CD14-positive monocyte (primary cell): ENCODE measurements around the gene DNAJC16. TPM values are rescaled to one million over a fixed set of nuclear protein-coding genes. Genes with fewer than 3 reads are reported as not detected.
"Not testable (repeated sequence)": the region's sequence is repeated elsewhere in the genome, so short reads cannot be mapped to it uniquely, and the experiment has no call there.

Source experiments
- DNase-seq, 3 donors: peaks; one replicate each; pipeline ENCODE4 v3.0.0-alpha.2; 2011 to 2022
- H2AFZ ChIP-seq: 2 replicates; pipeline ENCODE4 v1.6.0; 2012; ENCODE audit warnings: mild to moderate bottlenecking, low read depth, low read length, inconsistent platforms; ENCODE audit not compliant: insufficient read depth, poor library complexity, severe bottlenecking
- H3K27ac ChIP-seq, 2 donors: 1 replicate in 1 of 2; 2 replicates in 1 of 2; pipeline ENCODE4 v1.5.1; 2012 to 2013; ENCODE audit warnings: low read length in 2 of 2, control low read depth in 1 of 2, inconsistent platforms in 1 of 2, low read depth in 1 of 2, mild to moderate bottlenecking in 1 of 2
- H3K27me3 ChIP-seq, 2 donors: one replicate each; pipeline versions ENCODE4 v1.6.0 to v1.6.1; 2011 to 2013; ENCODE audit warnings: low read length in 2 of 2; ENCODE audit not compliant: control insufficient read depth in 2 of 2, insufficient read depth in 2 of 2
- H3K36me3 ChIP-seq, 2 donors: replicated peaks in 1 of 2; 1 replicate in 1 of 2; 2 replicates in 1 of 2; pipeline versions ENCODE4 v1.5.1 to v1.6.1; 2012 to 2013; ENCODE audit warnings: low read length in 2 of 2, control low read depth in 1 of 2, inconsistent platforms in 1 of 2, mild to moderate bottlenecking in 1 of 2; ENCODE audit not compliant: insufficient read depth in 2 of 2, control insufficient read depth in 1 of 2
- H3K4me1 ChIP-seq, 2 donors: 1 replicate in 1 of 2; 2 replicates in 1 of 2; pipeline versions ENCODE4 v1.5.1 to v1.6.1; 2012 to 2013; ENCODE audit warnings: low read length in 2 of 2, control low read depth in 1 of 2, inconsistent platforms in 1 of 2, mild to moderate bottlenecking in 1 of 2, moderate library complexity in 1 of 2; ENCODE audit not compliant: insufficient read depth in 2 of 2, control insufficient read depth in 1 of 2
- H3K4me2 ChIP-seq: replicated peaks from 2 replicates; pipeline ENCODE3; 2012; ENCODE audit warnings: low read length, moderate library complexity, mild to moderate bottlenecking; ENCODE audit not compliant: poor library complexity, severe bottlenecking; ENCODE audit errors: extremely low read depth
- H3K4me3 ChIP-seq, 3 experiments: fragments of 200-600 bp in 1 of 3; sonication (generic) in 1 of 3; replicated peaks in 1 of 3; 1 replicate in 2 of 3; 2 replicates in 1 of 3; pipeline ENCODE4 v1.5.1; 2011 to 2013; ENCODE audit warnings: low read length in 3 of 3, mild to moderate bottlenecking in 3 of 3, control low read depth in 2 of 3, low read depth in 2 of 3, inconsistent platforms in 1 of 3, moderate library complexity in 1 of 3
- H3K79me2 ChIP-seq: 2 replicates; pipeline ENCODE4 v1.6.0; 2012; ENCODE audit warnings: mild to moderate bottlenecking, control low read depth, inconsistent platforms, low read length, moderate library complexity; ENCODE audit not compliant: insufficient read depth
- H3K9ac ChIP-seq: 2 replicates; pipeline ENCODE4 v1.6.0; 2017; ENCODE audit warnings: low read length, mild to moderate bottlenecking; ENCODE audit not compliant: insufficient read depth, poor library complexity, severe bottlenecking
- H3K9me3 ChIP-seq, 2 donors: replicated peaks in 1 of 2; 1 replicate in 1 of 2; 2 replicates in 1 of 2; pipeline versions ENCODE4 v1.5.1 to v1.6.1; 2012 to 2013; ENCODE audit warnings: low read length in 2 of 2, control low read depth in 1 of 2; ENCODE audit not compliant: control insufficient read depth in 1 of 2, insufficient read depth in 1 of 2
- H4K20me1 ChIP-seq: 2 replicates; pipeline ENCODE4 v1.6.0; 2012; ENCODE audit warnings: mild to moderate bottlenecking, low read length, control low read depth, moderate library complexity; ENCODE audit not compliant: insufficient read depth
- H3K27ac Mint-ChIP-seq, 7 donors: one replicate each; pipeline ENCODE4 v1.8.0; 2020; ENCODE audit warnings: mild to moderate bottlenecking in 7 of 7, mixed read lengths in 7 of 7, moderate library complexity in 6 of 7, inconsistent platforms in 2 of 7
- H3K27me3 Mint-ChIP-seq, 3 donors: one replicate each; pipeline ENCODE4 v1.8.0; 2021 to 2022; ENCODE audit warnings: low read depth in 3 of 3, mild to moderate bottlenecking in 3 of 3, mixed read lengths in 3 of 3, moderate library complexity in 3 of 3, inconsistent platforms in 1 of 3
- H3K36me3 Mint-ChIP-seq, 2 donors: one replicate each; pipeline ENCODE4 v1.8.0; 2020; ENCODE audit warnings: mixed read lengths in 2 of 2, inconsistent platforms in 1 of 2, mild to moderate bottlenecking in 1 of 2
- H3K4me1 Mint-ChIP-seq: one replicate; pipeline ENCODE4 v1.8.0; 2020; ENCODE audit warnings: mild to moderate bottlenecking, mixed read lengths
- H3K4me3 Mint-ChIP-seq, 2 donors: one replicate each; pipeline ENCODE4 v1.8.0; 2020; ENCODE audit warnings: mild to moderate bottlenecking in 2 of 2, mixed read lengths in 2 of 2, moderate library complexity in 1 of 2
- H3K9me3 Mint-ChIP-seq, 7 donors: one replicate each; pipeline ENCODE4 v1.8.0; 2020 to 2022; ENCODE audit warnings: mixed read lengths in 7 of 7, mild to moderate bottlenecking in 6 of 7, moderate library complexity in 6 of 7, inconsistent platforms in 2 of 7
- WGBS: methylation state at CpG from one replicate; pipeline ENCODE4 v1.1.5; 2013; ENCODE audit warnings: missing lambda C conversion rate; ENCODE audit not compliant: insufficient coverage; 5-methylcytosine and 5-hydroxymethylcytosine counted together
- intact Hi-C, 2 donors: fragments of 100-400 bp; cut with micrococcal nuclease; formaldehyde crosslinking; loops; one replicate each; pipeline versions ENCODE4 v1.15.0 to v1.15.1; 2023
- polyA plus RNA-seq, 3 donors: library from polyadenylated mRNA; depleted of rRNA in 1 of 3; unstranded in 2 of 3; stranded (reverse) in 1 of 3; fragments of 300-500 nt in 2 of 3; fragments of >200 nt in 1 of 3; fragmentation: Illumina TruSeq in 2 of 3; gene quantifications; 1 replicate in 2 of 3; 2 replicates in 1 of 3; pipeline ENCODE4 v1.2.3, GENCODE V29; 2012 to 2021
- TF ChIP-seq, protein P1 (sequence below): fragments of 200-600 bp; IDR thresholded peaks from one replicate; pipeline ENCODE4 v1.8.0; 2022; ENCODE audit warnings: antibody characterized with exemption, mild to moderate bottlenecking

The DNAJC16 gene
- polyA plus RNA-seq, 3 donors: 5.4 to 7.8 (median 6.3) TPM

- Mint-ChIP-seq H3K27ac (no peak overlapping the region), H3K9me3 (peaks cover 0 to 2% (median 0%) of the 10 kb centered on the region in 7 donors), H3K4me3 (no peak overlapping the region), H3K4me1 (no peaks in the 10 kb centered on the region), H3K36me3 (peaks cover 30 to 44% of the 10 kb centered on the region in 2 donors), H3K27me3 (no peaks in the 10 kb centered on the region)
- Histone ChIP-seq H3K27me3 (no peaks in the 10 kb centered on the region), H3K9ac (no peak overlapping the region), H3K36me3 (peaks cover 8 to 21% of the 10 kb centered on the region in 2 donors), H3K4me2 (no peak overlapping the region), H3K4me1 (no peaks in the 10 kb centered on the region), H3K27ac (no peak overlapping the region), H2AFZ (no peak overlapping the region), H4K20me1 (no peaks in the 10 kb centered on the region), H3K4me3 (no peak overlapping the region), H3K9me3 (no peaks in the 10 kb centered on the region), H3K79me2 (no peaks in the 10 kb centered on the region)
- intact Hi-C loops: no loop called here
- DNase-seq: no peak
- TF ChIP-seq, protein P1, sequence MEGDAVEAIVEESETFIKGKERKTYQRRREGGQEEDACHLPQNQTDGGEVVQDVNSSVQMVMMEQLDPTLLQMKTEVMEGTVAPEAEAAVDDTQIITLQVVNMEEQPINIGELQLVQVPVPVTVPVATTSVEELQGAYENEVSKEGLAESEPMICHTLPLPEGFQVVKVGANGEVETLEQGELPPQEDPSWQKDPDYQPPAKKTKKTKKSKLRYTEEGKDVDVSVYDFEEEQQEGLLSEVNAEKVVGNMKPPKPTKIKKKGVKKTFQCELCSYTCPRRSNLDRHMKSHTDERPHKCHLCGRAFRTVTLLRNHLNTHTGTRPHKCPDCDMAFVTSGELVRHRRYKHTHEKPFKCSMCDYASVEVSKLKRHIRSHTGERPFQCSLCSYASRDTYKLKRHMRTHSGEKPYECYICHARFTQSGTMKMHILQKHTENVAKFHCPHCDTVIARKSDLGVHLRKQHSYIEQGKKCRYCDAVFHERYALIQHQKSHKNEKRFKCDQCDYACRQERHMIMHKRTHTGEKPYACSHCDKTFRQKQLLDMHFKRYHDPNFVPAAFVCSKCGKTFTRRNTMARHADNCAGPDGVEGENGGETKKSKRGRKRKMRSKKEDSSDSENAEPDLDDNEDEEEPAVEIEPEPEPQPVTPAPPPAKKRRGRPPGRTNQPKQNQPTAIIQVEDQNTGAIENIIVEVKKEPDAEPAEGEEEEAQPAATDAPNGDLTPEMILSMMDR: no peak
- WGBS: no CpG with 5 or more reads among the region's 3 CpGs
These were observed 38.3 kb upstream of the DNAJC16 start for GRCh38 chr1:15488371-15488770.

- TF ChIP-seq, protein P1: no peak
- H3K79me2 ChIP-seq: no peaks in the 10 kb centered on the region
- H3K4me3 Mint-ChIP-seq: no peak overlapping the region
- peaks cover 0 to 2% (median 0%) of the 10 kb centered on the region in 7 donors for H3K9me3 Mint-ChIP-seq
- H3K9me3 ChIP-seq: no peaks in the 10 kb centered on the region
- no peak overlapping the region for H3K4me2 ChIP-seq
- no peaks in the 10 kb centered on the region for H3K4me1 Mint-ChIP-seq
- no peak overlapping the region for H3K4me3 ChIP-seq
- H3K27me3 ChIP-seq: no peaks in the 10 kb centered on the region
- peaks cover 38 to 53% of the 10 kb centered on the region in 2 donors for H3K36me3 Mint-ChIP-seq
- no peak for DNase-seq
- intact Hi-C loops: no loop called here
- H3K27ac Mint-ChIP-seq: peak overlapping the region in 2 of 7 donors; percentile 22 to 24
- H3K4me1 ChIP-seq: no peaks in the 10 kb centered on the region
- 95% methylated on average over 11 of the region's 13 CpGs for WGBS
- no peaks in the 10 kb centered on the region for H4K20me1 ChIP-seq
- no peak overlapping the region for H2AFZ ChIP-seq
- no peak overlapping the region for H3K27ac ChIP-seq
- H3K36me3 ChIP-seq: peaks cover 16 to 30% of the 10 kb centered on the region in 2 donors
- no peaks in the 10 kb centered on the region for H3K27me3 Mint-ChIP-seq
- H3K9ac ChIP-seq: no peak overlapping the region
These were observed 37.5 kb upstream of the DNAJC16 start for GRCh38 chr1:15489052-15489736.

GRCh38 chr1:15491010-15491409 is 35.6 kb upstream of the DNAJC16 start:
- H3K4me3 Mint-ChIP-seq, H3K79me2 ChIP-seq, H3K4me2 ChIP-seq, intact Hi-C loops, H3K4me1 Mint-ChIP-seq, H3K4me3 ChIP-seq, H3K27me3 ChIP-seq, H3K9me3 ChIP-seq, H3K27ac Mint-ChIP-seq, H3K4me1 ChIP-seq, H3K27me3 Mint-ChIP-seq, H3K9me3 Mint-ChIP-seq, DNase-seq, H4K20me1 ChIP-seq, H3K9ac ChIP-seq, H3K27ac ChIP-seq, H2AFZ ChIP-seq: not testable (repeated sequence)
- peaks cover 50 to 62% of the 10 kb centered on the region in 2 donors for H3K36me3 Mint-ChIP-seq
- WGBS: 80% methylated on average over 1 of the region's 4 CpGs
- peaks cover 20 to 44% of the 10 kb centered on the region in 2 donors for H3K36me3 ChIP-seq
